ENCODE data around the gene TRAPPC14. TPM values are rescaled to one million over a fixed set of nuclear protein-coding genes. Genes with fewer than 3 reads are reported as not detected.

TRAPPC14 gene
- total RNA-seq, 1 donor from 2014 or later: 4.3 TPM

DNA sequence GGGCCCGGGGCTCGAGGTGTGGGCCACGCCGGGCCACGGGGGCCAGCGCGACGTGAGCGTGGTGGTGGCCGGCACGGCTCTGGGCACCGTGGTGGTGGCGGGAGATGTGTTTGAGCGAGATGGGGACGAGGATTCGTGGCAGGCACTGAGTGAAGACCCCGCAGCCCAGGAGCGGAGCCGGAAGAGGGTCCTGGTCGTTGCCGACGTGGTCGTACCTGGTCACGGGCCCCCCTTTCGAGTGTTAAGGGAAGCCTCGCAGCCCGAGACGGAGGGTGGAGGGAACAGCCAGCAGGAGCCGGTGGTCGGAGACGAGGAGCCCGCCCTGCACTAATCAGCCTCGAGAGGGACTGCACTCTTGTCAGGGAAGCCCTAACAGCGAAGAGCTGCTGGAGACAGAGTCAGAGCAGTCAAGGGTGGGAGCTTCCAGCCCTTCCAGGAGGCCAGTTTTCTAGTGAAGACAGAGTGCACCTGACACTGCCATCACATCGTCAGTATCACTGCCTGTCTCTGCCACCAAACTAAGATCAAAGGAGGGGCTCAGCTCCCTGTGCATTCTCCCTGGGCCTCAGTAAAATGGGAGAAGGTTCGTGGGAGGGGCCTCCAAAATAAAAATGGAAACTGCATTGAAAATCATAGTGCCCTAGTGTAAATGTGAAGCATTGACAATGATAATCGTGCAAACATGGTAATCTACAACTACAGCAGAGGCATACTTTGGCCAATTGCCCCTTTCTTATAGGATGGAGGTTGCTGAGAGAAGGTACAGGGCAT, 30.5 kb downstream of the TRAPPC14 start:
- Mint-ChIP-seq H3K36me3 (peaks cover 5% of the 10 kb centered on the region), H3K27me3 (ENCODE audit: insufficient read depth, low read depth) (peaks cover 4% of the 10 kb centered on the region)
- peak overlapping the region; percentile 74 for H2AFZ ChIP-seq (replicated peaks)

GRCh38 chr7:100126931-100127865, 31.3 kb downstream of the TRAPPC14 start, which contains the start of gene MBLAC1:
TSS of gene MBLAC1 (plus strand) at chr7:100126967. CDS start at chr7:100127396, 429 bp downstream.
- peak within 1 kb of the TSS; percentile 95 for H3K27ac Mint-ChIP-seq
- Histone ChIP-seq H3K4me3 (peak within 1 kb of the TSS; percentile 68), H3K9me3 (ENCODE audit: low read depth) (no peaks in the 10 kb centered on the region), H3K9ac (peak within 1 kb of the TSS; percentile 48), H2AFZ (replicated peaks) (peak within 1 kb of the TSS; percentile 74), H3K4me1 (no peaks in the 10 kb centered on the region), H3K4me2 (peak within 1 kb of the TSS; percentile 97), H4K20me1 (ENCODE audit: low read depth) (no peaks in the 10 kb centered on the region), H3K27me3 (peaks cover 33% of the 10 kb centered on the region), H3K27ac (peak within 1 kb of the TSS; percentile 68), H3K79me2 (ENCODE audit: low read depth) (peaks cover 9% of the 10 kb centered on the region), H3K36me3 (no peaks in the 10 kb centered on the region), H3F3A (ENCODE audit: low read depth) (peaks cover 37% of the 10 kb centered on the region)
- H3K9me3 Mint-ChIP-seq: no peaks in the 10 kb centered on the region
- DNase-seq (ENCODE audit: low spot score): peak; percentile 94
- peak within 1 kb of the TSS; percentile 99 for H3K4me3 Mint-ChIP-seq
- peaks cover 4% of the 10 kb centered on the region for H3K27me3 Mint-ChIP-seq (ENCODE audit: insufficient read depth, low read depth)
- TF ChIP-seq CTCF (IDR thresholded peaks at IDR 0.05): no peak
- peak; percentile 10 for TF ChIP-seq EZH2 (IDR thresholded peaks at IDR 0.05)
- H3K4me1 Mint-ChIP-seq: peaks cover 25% of the 10 kb centered on the region
- H3K36me3 Mint-ChIP-seq: peaks cover 8% of the 10 kb centered on the region

More for the DNA sequence above, 30.5 kb downstream of the TRAPPC14 start:
- peaks cover 33% of the 10 kb centered on the region for H3K27me3 ChIP-seq
- no peaks in the 10 kb centered on the region for H3K9me3 Mint-ChIP-seq
- H3F3A ChIP-seq (ENCODE audit: low read depth): peaks cover 39% of the 10 kb centered on the region
- H3K4me1 Mint-ChIP-seq: peaks cover 28% of the 10 kb centered on the region
- peak overlapping the region; percentile 68 for H3K4me3 ChIP-seq
- H3K27ac ChIP-seq: no peak overlapping the region
- peak overlapping the region; percentile 97 for H3K4me2 ChIP-seq
- no peaks in the 10 kb centered on the region for H3K36me3 ChIP-seq
- no peaks in the 10 kb centered on the region for H4K20me1 ChIP-seq (ENCODE audit: low read depth)
- peak overlapping the region; percentile 42 for H3K9ac ChIP-seq
- no peaks in the 10 kb centered on the region for H3K9me3 ChIP-seq (ENCODE audit: low read depth)
- DNase-seq (ENCODE audit: low spot score): peak; percentile 66
- peak overlapping the region; percentile 85 for H3K4me3 Mint-ChIP-seq
- H3K27ac Mint-ChIP-seq: no peak overlapping the region
- TF ChIP-seq EZH2phosphoT487 (IDR thresholded peaks at IDR 0.05) (no peak), CTCF (IDR thresholded peaks at IDR 0.05) (no peak), EZH2 (IDR thresholded peaks at IDR 0.05) (no peak)
- no peaks in the 10 kb centered on the region for H3K4me1 ChIP-seq
- H3K79me2 ChIP-seq (ENCODE audit: low read depth): peaks cover 9% of the 10 kb centered on the region

GRCh38 chr7:100126239-100126930, 32.1 kb downstream of the TRAPPC14 start:
- Histone ChIP-seq H3F3A (ENCODE audit: low read depth) (peaks cover 32% of the 10 kb centered on the region), H3K27me3 (peaks cover 33% of the 10 kb centered on the region), H3K79me2 (ENCODE audit: low read depth) (peaks cover 15% of the 10 kb centered on the region), H3K27ac (peak overlapping the region; percentile 68), H2AFZ (replicated peaks) (peak overlapping the region; percentile 74), H3K36me3 (no peaks in the 10 kb centered on the region), H3K4me3 (peak overlapping the region; percentile 68), H4K20me1 (ENCODE audit: low read depth) (no peaks in the 10 kb centered on the region), H3K4me1 (no peaks in the 10 kb centered on the region), H3K4me2 (peak overlapping the region; percentile 97), H3K9me3 (ENCODE audit: low read depth) (no peaks in the 10 kb centered on the region), H3K9ac (peak overlapping the region; percentile 48)
- TF ChIP-seq EZH2phosphoT487 (IDR thresholded peaks at IDR 0.05) (no peak), CTCF (IDR thresholded peaks at IDR 0.05) (no peak), EZH2 (IDR thresholded peaks at IDR 0.05) (peak; percentile 2)
- peaks cover 27% of the 10 kb centered on the region for H3K4me1 Mint-ChIP-seq
- peaks cover 4% of the 10 kb centered on the region for H3K27me3 Mint-ChIP-seq (ENCODE audit: insufficient read depth, low read depth)
- no peak for DNase-seq (ENCODE audit: low spot score)
- H3K27ac Mint-ChIP-seq: peak overlapping the region; percentile 95
- H3K9me3 Mint-ChIP-seq: no peaks in the 10 kb centered on the region
- H3K4me3 Mint-ChIP-seq: peak overlapping the region; percentile 99
- H3K36me3 Mint-ChIP-seq: peaks cover 8% of the 10 kb centered on the region

Measured in neural progenitor cell (in vitro differentiated cells).